Measurements from ENCODE around the gene AMIGO1.

AMIGO1 gene

DNA sequence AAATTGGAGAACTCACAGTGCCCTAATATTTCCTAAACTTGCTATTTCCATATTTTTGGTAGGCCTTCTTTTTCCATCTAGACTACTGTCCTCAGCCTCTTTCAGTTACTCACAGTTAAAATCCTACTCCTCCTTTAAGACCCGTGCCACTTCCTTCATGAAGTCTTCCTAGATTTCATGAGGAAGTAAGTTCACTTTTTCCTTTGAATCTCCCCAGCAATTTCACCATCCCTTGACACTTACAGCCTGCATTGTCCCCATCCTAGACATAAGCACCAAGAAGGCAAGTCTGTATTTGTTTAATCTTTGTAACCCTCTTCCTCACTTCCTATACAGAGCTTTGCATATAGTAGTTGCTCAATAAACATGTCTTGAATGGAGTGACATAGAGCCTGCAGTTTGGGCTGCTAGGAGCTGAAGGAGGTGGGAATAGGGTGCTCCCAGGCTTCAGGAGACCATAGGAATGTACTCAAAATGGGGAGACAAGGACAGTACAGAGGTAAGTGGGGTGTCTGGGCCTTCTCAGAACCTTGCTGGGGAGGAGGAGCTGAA lies 24.9 kb upstream of the AMIGO1 start:
- Mint-ChIP-seq H3K4me3 (no peak overlapping the region), H3K27me3 (ENCODE audit: low read depth, poor library complexity) (peaks cover 14% of the 10 kb centered on the region)

DNA sequence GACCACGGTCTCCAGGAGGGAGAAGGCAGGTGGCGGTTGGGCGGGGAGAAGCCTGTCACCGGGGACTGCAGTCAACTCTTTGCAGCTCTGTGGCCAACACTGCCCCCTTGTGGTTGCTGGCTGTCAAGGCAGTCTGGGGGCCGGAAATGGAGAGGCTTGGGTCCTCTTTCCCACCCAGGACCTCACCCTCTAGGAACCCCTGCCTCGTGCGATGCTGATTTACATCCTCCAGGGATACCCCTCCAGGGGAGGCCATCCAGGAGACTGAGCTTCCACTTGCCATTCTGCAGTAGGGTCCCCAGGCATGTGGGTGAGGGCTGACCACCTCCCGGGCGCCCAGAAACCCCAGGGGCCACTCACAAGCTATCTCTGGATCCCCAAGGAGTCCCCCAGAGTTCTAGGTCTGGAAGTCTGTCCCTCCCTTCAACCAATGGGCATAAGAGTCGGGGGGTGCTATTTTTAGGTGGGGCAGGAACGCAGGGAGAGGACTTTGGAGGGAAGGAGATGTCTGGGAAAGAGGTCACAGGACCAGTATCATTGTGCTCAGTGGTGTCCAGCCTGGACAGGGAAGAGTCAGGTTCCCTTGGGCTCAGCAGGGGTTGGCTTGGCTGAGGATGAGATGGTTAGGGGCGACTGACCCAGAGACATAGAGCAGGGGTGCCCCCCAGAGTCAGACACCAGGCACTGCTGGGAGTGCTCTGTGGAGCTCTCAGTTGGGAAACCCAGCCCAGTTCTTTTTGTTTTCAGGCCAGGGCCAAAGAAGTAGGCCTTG lies 23.0 kb upstream of the AMIGO1 start:
- H3K27ac Mint-ChIP-seq = peak overlapping the region; percentile 5

More for the DNA sequence above, 24.9 kb upstream of the AMIGO1 start:
- DNase-seq = no peak
- peaks cover 41% of the 10 kb centered on the region for H3K4me1 Mint-ChIP-seq
- TF ChIP-seq, protein P1, sequence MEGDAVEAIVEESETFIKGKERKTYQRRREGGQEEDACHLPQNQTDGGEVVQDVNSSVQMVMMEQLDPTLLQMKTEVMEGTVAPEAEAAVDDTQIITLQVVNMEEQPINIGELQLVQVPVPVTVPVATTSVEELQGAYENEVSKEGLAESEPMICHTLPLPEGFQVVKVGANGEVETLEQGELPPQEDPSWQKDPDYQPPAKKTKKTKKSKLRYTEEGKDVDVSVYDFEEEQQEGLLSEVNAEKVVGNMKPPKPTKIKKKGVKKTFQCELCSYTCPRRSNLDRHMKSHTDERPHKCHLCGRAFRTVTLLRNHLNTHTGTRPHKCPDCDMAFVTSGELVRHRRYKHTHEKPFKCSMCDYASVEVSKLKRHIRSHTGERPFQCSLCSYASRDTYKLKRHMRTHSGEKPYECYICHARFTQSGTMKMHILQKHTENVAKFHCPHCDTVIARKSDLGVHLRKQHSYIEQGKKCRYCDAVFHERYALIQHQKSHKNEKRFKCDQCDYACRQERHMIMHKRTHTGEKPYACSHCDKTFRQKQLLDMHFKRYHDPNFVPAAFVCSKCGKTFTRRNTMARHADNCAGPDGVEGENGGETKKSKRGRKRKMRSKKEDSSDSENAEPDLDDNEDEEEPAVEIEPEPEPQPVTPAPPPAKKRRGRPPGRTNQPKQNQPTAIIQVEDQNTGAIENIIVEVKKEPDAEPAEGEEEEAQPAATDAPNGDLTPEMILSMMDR (IDR thresholded peaks at IDR 0.05) = no peak
- H3K9me3 Mint-ChIP-seq = no peaks in the 10 kb centered on the region
- H3K27ac Mint-ChIP-seq = no peak overlapping the region
- no peaks in the 10 kb centered on the region for H3K36me3 Mint-ChIP-seq (ENCODE audit: low read depth)

DNA sequence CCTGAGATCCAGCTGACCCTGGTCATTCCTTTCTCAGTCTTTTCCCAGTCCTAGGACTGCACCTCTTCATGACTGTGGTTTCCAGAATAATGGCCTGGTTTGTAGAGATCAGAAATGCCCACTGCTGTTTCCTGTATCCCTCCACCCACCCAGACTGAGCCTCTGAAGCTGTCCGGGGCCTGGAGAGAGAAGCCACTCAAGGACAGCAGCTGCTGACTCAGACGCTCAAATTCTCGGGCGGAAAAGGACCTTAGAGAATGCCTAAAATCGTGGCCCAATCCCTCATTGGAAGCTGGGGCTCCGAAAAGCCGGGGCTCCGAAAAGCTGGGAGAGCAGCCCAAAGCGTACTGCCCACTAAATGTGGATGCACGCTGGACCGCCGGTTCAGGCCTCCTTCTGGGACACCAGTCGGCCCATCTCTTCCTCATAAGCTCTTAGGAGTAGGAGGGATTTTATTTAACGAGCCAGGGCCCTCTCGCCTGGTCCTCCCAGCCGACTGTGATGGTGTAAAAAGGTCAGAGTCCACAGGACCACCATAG lies 22.4 kb upstream of the AMIGO1 start:
- TF ChIP-seq, protein P1 (IDR thresholded peaks at IDR 0.05) = no peak
- Mint-ChIP-seq H3K27ac (no peak overlapping the region), H3K4me3 (no peak overlapping the region), H3K36me3 (ENCODE audit: low read depth) (no peaks in the 10 kb centered on the region), H3K4me1 (peaks cover 61% of the 10 kb centered on the region), H3K27me3 (ENCODE audit: low read depth, poor library complexity) (peaks cover 14% of the 10 kb centered on the region), H3K9me3 (no peaks in the 10 kb centered on the region)
- DNase-seq = no peak

More for the DNA sequence above, 23.0 kb upstream of the AMIGO1 start:
- Mint-ChIP-seq H3K4me1 (peaks cover 56% of the 10 kb centered on the region), H3K9me3 (no peaks in the 10 kb centered on the region), H3K36me3 (ENCODE audit: low read depth) (no peaks in the 10 kb centered on the region), H3K27me3 (ENCODE audit: low read depth, poor library complexity) (peaks cover 8% of the 10 kb centered on the region), H3K4me3 (peak overlapping the region; percentile 13)
- peak; percentile 93 for DNase-seq
- TF ChIP-seq, protein P1 (IDR thresholded peaks at IDR 0.05) = peak; percentile 88

DNA sequence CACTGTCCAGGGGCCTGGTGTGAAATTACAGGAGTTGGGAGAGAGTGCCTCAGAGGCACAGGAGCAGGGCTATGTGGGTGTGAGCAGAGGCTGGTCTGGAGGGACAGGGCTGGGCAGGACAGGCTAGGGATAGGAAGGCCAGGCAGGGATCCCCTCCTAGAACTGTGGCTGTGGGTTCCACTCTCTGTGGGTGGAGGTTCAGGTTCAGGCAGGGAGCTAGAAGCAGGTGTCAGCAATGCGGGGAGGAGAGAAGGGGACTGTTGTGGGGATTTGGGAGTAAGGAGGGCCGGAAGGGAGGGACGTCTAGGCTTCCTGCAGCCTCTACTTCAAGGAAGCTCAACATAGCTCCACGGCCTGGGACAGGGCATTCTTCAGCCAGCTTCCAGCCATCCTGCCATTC lies 21.9 kb upstream of the AMIGO1 start:
- Mint-ChIP-seq H3K27me3 (ENCODE audit: low read depth, poor library complexity) (peaks cover 14% of the 10 kb centered on the region), H3K4me1 (peaks cover 62% of the 10 kb centered on the region), H3K4me3 (peak overlapping the region; percentile 12), H3K27ac (no peak overlapping the region), H3K36me3 (ENCODE audit: low read depth) (no peaks in the 10 kb centered on the region), H3K9me3 (no peaks in the 10 kb centered on the region)
- DNase-seq = no peak
- TF ChIP-seq, protein P1 (IDR thresholded peaks at IDR 0.05) = no peak

DNA sequence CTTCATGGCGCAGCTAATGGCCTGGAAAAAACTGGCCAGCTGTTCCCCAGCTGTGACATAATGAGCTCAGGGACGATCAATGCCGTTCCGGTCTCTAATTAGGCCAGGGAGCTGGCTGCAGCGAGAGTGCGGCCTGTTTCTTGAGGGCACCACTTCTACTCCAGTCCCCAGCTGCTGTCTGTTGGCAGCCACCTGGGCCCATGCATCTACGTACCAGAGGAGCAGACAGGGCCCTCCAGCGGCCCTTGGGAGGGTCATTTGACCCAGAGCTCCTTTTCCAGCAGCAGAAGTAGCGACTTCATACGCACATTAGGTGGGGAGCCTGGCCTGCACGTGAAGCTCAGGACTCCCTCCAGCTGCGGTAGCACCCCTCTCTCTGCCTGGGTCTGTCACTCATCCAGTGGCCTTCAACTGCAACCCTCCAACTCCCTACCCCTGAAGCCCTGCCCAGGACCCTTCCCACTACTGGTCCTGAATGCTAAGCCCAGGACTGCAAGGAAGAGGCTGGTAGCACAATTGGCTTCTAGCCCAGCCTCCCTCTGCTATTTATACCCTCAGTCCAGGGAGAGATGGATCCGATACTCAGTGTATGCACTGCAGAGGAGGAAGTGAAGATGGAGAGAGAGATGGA lies 21.0 kb upstream of the AMIGO1 start:
- H3K4me1 Mint-ChIP-seq = peaks cover 70% of the 10 kb centered on the region
- H3K27ac Mint-ChIP-seq = peak overlapping the region; percentile 24
- peaks cover 22% of the 10 kb centered on the region for H3K27me3 Mint-ChIP-seq (ENCODE audit: low read depth, poor library complexity)
- peak; percentile 43 for DNase-seq
- no peaks in the 10 kb centered on the region for H3K36me3 Mint-ChIP-seq (ENCODE audit: low read depth)
- H3K4me3 Mint-ChIP-seq = peak overlapping the region; percentile 47
- no peaks in the 10 kb centered on the region for H3K9me3 Mint-ChIP-seq
- TF ChIP-seq, protein P1 (IDR thresholded peaks at IDR 0.05) = no peak
